GM12801 (cell line): ENCODE measurements around the gene CFAP58.

ENCODE experiments used
- CTCF ChIP-seq: IDR thresholded peaks from one replicate; pipeline ENCODE4 v1.5.1; 2011; ENCODE audit warnings: control low read depth; ENCODE audit not compliant: insufficient read length; ENCODE audit errors: extremely low read depth

CFAP58 gene

DNA sequence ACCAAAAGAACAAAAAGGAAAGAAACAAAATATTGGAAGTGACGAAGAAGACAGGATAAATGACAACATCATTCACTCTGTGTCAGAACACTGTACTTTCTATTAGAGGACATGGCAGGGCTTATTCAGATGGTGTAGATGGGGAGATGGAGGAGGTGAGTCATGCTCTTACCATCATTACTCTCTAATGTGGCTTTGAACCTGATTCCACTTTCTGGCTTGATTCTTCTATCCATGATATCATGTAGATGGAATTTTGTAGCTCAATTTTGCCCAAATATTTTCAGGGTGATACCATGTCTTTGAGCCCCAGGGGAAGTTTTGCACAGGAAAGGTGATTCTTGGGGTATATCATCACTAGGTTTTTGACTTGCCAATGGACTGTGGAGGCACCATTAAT lies 91.7 kb downstream of the CFAP58 start:
- TF ChIP-seq CTCF = no peak

DNA sequence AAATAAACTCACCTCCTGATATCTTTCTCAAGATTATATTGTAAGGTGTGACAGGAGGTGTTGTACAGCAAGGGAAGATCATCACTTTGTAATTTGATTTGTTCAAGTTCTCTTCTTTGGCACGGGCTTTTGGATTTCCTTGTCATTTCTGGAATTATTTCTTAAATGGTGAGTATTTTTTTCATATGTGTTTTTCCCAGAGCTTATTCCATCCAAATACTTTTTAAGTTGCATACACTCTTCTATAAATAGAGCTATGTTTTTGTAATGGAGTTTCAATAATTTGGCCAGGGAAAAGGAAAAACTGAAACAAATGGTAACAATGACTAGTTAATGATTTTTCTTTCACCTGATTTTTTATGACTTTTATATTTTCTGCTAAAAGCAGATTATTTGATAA lies 92.5 kb downstream of the CFAP58 start:
- TF ChIP-seq CTCF = no peak

DNA sequence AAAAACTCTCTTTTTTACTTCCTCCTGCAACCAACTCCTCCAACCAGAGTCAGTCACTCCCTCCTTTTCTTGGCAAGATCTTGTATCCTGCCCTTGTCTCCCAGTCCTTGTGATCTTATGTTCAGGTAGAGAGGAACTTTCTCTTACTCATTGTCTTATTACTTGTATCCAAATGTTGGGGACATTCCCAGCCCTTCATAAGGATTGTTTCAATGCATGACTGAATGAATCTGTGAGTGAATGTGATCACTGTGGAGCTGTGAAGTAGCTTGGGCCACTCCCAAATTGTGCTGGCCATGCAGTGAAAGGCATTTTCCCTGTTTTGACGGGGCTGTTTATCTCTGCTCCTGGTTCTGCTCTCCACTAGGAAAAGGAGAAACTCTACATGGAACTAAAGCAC lies 93.7 kb downstream of the CFAP58 start:
- no peak for TF ChIP-seq CTCF

GRCh38 chr10:104447906-104448305 lies 94.3 kb downstream of the CFAP58 start:
- TF ChIP-seq CTCF = no peak

GRCh38 chr10:104449391-104449790 lies 95.8 kb downstream of the CFAP58 start:
- TF ChIP-seq CTCF = no peak

- TF ChIP-seq CTCF = no peak
Observed at GRCh38 chr10:104450490-104450889, 96.9 kb downstream of the CFAP58 start.

DNA sequence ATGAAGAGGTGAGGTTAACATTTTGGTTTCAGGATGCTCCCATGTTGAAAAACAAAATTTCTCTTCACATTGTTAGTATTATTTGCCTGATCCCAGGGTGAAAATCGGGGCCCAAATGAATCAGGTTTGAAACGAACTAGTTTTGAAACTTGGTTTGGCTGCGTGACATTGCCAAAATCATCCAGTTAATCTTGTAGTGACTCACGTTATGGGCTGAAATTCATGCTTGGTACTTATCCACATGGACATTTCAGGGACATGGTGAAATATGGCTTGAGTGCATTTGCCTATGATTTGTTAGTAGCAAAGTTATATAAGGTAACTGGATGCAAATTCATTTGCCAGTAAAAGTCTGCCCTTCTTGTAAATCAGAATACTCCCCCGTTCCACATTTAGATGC lies 97.3 kb downstream of the CFAP58 start:
- TF ChIP-seq CTCF = no peak

GRCh38 chr10:104452977-104453376 lies 99.3 kb downstream of the CFAP58 start:
- TF ChIP-seq CTCF = no peak
